Suprapubic skin (tissue), 4 donors: ENCODE measurements around the gene ANAPC15. TPM values are rescaled to one million over a fixed set of nuclear protein-coding genes. Genes with fewer than 3 reads are reported as not detected.

Experiments
- DNase-seq, 2 donors: peaks; one replicate each; pipeline ENCODE4 v3.0.0-alpha.2; 2019; ENCODE audit warnings: low spot score in 2 of 2
- H3K27ac ChIP-seq: fragments of 200-600 bp; sonication (generic); one replicate; pipeline ENCODE4 v1.5.1; 2019
- H3K27me3 ChIP-seq: fragments of 200-600 bp; sonication (generic); one replicate; pipeline ENCODE4 v1.5.1; 2019
- H3K36me3 ChIP-seq: fragments of 200-600 bp; sonication (generic); one replicate; pipeline ENCODE4 v1.5.1; 2019
- H3K4me1 ChIP-seq: fragments of 200-600 bp; sonication (generic); one replicate; pipeline ENCODE4 v1.5.1; 2019
- H3K4me3 ChIP-seq: fragments of 200-600 bp; sonication (generic); one replicate; pipeline ENCODE4 v1.5.1; 2019; ENCODE audit warnings: mild to moderate bottlenecking
- H3K9me3 ChIP-seq: fragments of 200-600 bp; sonication (generic); one replicate; pipeline ENCODE4 v1.5.1; 2019
- EP300 ChIP-seq: sonication (generic); formaldehyde crosslinking; IDR thresholded peaks from one replicate; pipeline ENCODE4 v1.6.1; 2017; ENCODE audit warnings: antibody characterized with exemption
- POLR2A ChIP-seq, 2 donors: fragments of 450-650 bp; IDR thresholded peaks; one replicate each; pipeline ENCODE4 v1.6.1; 2017; ENCODE audit warnings: antibody characterized with exemption in 2 of 2, mild to moderate bottlenecking in 2 of 2, moderate library complexity in 2 of 2
- POLR2AphosphoS5 ChIP-seq, 3 donors: sonication (generic); formaldehyde crosslinking; IDR thresholded peaks; one replicate each; pipeline ENCODE4 v1.6.1; 2017; ENCODE audit warnings: antibody characterized with exemption in 3 of 3
- WGBS: methylation state at CpG from one replicate; pipeline ENCODE4 v1.1.5; 2018; 5-methylcytosine and 5-hydroxymethylcytosine counted together
- total RNA-seq, 4 donors: library from RNA; depleted of rRNA; stranded (reverse); fragments of >200 nt; gene quantifications; one replicate each; pipeline ENCODE4 v1.1.0, GENCODE V29; 2016
- TF ChIP-seq, protein P1 (sequence below), 2 donors: fragments of 200-600 bp in 1 of 2; fragments of 450-650 bp in 1 of 2; sonication (generic) in 1 of 2; IDR thresholded peaks; one replicate each; pipeline ENCODE4 v1.5.1; 2016 to 2019; ENCODE audit warnings: antibody characterized with exemption in 2 of 2, mild to moderate bottlenecking in 1 of 2, moderate library complexity in 1 of 2

ANAPC15 gene
- total RNA-seq, 4 donors from 2014 or later, result 20.6 to 32.1 (median 25.6) TPM

DNA sequence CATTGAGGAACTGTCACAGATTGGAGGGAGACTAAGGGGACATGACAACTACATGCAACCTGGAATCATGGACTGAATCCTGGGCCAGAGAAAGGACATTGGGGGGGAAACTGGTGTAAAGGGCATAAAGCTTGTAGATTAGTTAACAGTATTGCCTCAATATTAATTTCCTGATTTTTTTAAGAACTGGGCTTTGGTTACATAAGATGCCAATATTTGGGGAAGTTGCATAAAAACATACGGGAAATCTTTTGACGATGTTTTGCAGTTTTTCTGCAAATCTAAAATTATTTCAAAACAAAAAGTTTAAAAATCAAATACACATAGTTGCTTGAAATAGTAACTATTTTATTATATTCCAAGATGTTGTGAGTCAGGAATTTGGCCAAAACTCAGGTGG lies 20.2 kb upstream of the ANAPC15 start:
- no peaks in the 10 kb centered on the region for H3K36me3 ChIP-seq
- H3K4me1 ChIP-seq, result no peaks in the 10 kb centered on the region
- no peak for DNase-seq
- TF ChIP-seq, protein P1, sequence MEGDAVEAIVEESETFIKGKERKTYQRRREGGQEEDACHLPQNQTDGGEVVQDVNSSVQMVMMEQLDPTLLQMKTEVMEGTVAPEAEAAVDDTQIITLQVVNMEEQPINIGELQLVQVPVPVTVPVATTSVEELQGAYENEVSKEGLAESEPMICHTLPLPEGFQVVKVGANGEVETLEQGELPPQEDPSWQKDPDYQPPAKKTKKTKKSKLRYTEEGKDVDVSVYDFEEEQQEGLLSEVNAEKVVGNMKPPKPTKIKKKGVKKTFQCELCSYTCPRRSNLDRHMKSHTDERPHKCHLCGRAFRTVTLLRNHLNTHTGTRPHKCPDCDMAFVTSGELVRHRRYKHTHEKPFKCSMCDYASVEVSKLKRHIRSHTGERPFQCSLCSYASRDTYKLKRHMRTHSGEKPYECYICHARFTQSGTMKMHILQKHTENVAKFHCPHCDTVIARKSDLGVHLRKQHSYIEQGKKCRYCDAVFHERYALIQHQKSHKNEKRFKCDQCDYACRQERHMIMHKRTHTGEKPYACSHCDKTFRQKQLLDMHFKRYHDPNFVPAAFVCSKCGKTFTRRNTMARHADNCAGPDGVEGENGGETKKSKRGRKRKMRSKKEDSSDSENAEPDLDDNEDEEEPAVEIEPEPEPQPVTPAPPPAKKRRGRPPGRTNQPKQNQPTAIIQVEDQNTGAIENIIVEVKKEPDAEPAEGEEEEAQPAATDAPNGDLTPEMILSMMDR (IDR thresholded peaks at IDR 0.05), result no peak
- no peak for TF ChIP-seq POLR2AphosphoS5 (IDR thresholded peaks at IDR 0.05)
- TF ChIP-seq EP300, result no peak
- no peak for TF ChIP-seq POLR2A (IDR thresholded peaks at IDR 0.05)
- 77% methylated on average over 2 of the region's 2 CpGs for WGBS
- peak overlapping the region; percentile 38 for H3K27ac ChIP-seq
- H3K4me3 ChIP-seq, result no peak overlapping the region
- H3K27me3 ChIP-seq, result no peaks in the 10 kb centered on the region
- H3K9me3 ChIP-seq, result no peaks in the 10 kb centered on the region

DNA sequence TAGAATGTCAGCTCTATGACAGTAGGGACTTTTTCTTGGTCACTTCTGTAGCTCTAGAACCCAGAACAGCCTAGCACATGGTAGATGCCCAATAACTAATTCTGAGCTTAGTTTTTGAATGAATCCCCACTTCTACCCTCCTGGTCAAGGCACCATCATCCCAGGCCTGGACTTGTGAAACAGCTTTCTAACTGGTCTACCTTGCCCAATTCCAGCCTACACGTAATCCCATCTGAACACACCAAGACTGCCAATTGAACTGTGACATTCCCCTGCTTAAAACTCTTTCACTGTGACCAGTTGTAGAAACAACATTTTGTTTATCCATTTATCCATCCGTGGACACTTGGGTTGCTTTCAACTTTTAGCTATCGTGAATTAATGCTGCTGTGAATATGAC lies 16.9 kb upstream of the ANAPC15 start:
- WGBS, result 89% methylated on average over 3 of the region's 3 CpGs
- no peak for DNase-seq
- TF ChIP-seq POLR2AphosphoS5 (IDR thresholded peaks at IDR 0.05) (no peak), POLR2A (IDR thresholded peaks at IDR 0.05) (no peak), EP300 (no peak)
- TF ChIP-seq, protein P1 (IDR thresholded peaks at IDR 0.05), result no peak
- Histone ChIP-seq H3K36me3 (no peaks in the 10 kb centered on the region), H3K9me3 (no peaks in the 10 kb centered on the region), H3K27me3 (no peaks in the 10 kb centered on the region), H3K4me3 (no peak overlapping the region), H3K27ac (no peak overlapping the region), H3K4me1 (no peaks in the 10 kb centered on the region)

GRCh38 chr11:72127923-72128322 lies 15.4 kb upstream of the ANAPC15 start:
- TF ChIP-seq POLR2AphosphoS5 (IDR thresholded peaks at IDR 0.05), result no peak
- TF ChIP-seq EP300, result no peak
- TF ChIP-seq POLR2A (IDR thresholded peaks at IDR 0.05), result no peak
- TF ChIP-seq, protein P1 (IDR thresholded peaks at IDR 0.05), result no peak
- Histone ChIP-seq H3K9me3 (no peaks in the 10 kb centered on the region), H3K4me3 (no peak overlapping the region), H3K36me3 (no peaks in the 10 kb centered on the region), H3K4me1 (no peaks in the 10 kb centered on the region), H3K27me3 (no peaks in the 10 kb centered on the region), H3K27ac (no peak overlapping the region)
- WGBS, result 79% methylated on average over 2 of the region's 2 CpGs
- DNase-seq, result no peak

GRCh38 chr11:72125956-72126355 lies 13.5 kb upstream of the ANAPC15 start:
- DNase-seq, result no peak

DNA sequence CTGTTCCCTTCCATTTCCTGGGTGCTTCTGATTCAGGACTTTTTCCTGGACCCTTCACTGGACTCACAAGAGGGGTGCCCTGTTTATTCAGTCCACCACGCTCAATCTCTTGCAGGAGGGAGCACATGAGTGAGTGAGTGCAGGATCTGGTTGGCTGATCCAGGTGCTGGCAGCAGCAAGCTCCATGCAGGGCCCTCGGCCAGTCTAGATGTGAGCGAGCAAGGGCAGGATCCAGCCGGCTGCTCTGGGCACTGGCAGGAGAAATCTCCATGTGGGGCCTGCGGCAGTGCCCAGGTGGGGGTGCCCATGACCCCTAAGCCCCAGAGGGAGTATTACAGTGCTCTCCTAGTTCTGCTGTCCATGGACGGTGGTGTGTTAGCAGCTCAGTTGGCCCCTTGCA lies 11.6 kb upstream of the ANAPC15 start:
- H3K9me3 ChIP-seq, result no peaks in the 10 kb centered on the region
- no peaks in the 10 kb centered on the region for H3K4me1 ChIP-seq
- no peaks in the 10 kb centered on the region for H3K27me3 ChIP-seq
- H3K27ac ChIP-seq, result no peak overlapping the region
- DNase-seq, result no peak
- 61% methylated on average over 3 of the region's 6 CpGs for WGBS
- no peak for TF ChIP-seq EP300
- no peak for TF ChIP-seq POLR2AphosphoS5 (IDR thresholded peaks at IDR 0.05)
- TF ChIP-seq, protein P1 (IDR thresholded peaks at IDR 0.05), result no peak
- no peak for TF ChIP-seq POLR2A (IDR thresholded peaks at IDR 0.05)
- H3K36me3 ChIP-seq, result no peaks in the 10 kb centered on the region
- H3K4me3 ChIP-seq, result no peak overlapping the region

More at GRCh38 chr11:72125956-72126355, 13.5 kb upstream of the ANAPC15 start:
- H3K4me3 ChIP-seq, result no peak overlapping the region
- H3K9me3 ChIP-seq, result no peaks in the 10 kb centered on the region
- no peaks in the 10 kb centered on the region for H3K4me1 ChIP-seq
- no peak for TF ChIP-seq EP300
- no peak for TF ChIP-seq POLR2A (IDR thresholded peaks at IDR 0.05)
- TF ChIP-seq, protein P1 (IDR thresholded peaks at IDR 0.05), result no peak
- no peak for TF ChIP-seq POLR2AphosphoS5 (IDR thresholded peaks at IDR 0.05)
- no peaks in the 10 kb centered on the region for H3K36me3 ChIP-seq
- H3K27me3 ChIP-seq, result no peaks in the 10 kb centered on the region
- no peak overlapping the region for H3K27ac ChIP-seq
- WGBS, result 33% methylated on average over 1 of the region's 1 CpG
